Tibial nerve (tissue), 4 donors: ENCODE results near the gene DEPP1. TPM values are rescaled to one million over a fixed set of nuclear protein-coding genes. Genes with fewer than 3 reads are reported as not detected.

Experiments used
- DNase-seq, 2 donors: peaks; one replicate each; pipeline ENCODE4 v3.0.0-alpha.2; 2019; ENCODE audit warnings: low spot score in 2 of 2
- H3K27ac ChIP-seq, 4 donors: fragments of 200-600 bp; sonication (generic) in 3 of 4; one replicate each; pipeline ENCODE4 v1.5.1; 2017 to 2019; ENCODE audit warnings: mild to moderate bottlenecking in 1 of 4
- H3K27me3 ChIP-seq, 2 donors: fragments of 200-600 bp; sonication (generic) in 1 of 2; one replicate each; pipeline versions ENCODE4 v1.5.1 to v1.6.0; 2017 to 2019
- H3K36me3 ChIP-seq, 3 donors: fragments of 200-600 bp; sonication (generic); one replicate each; pipeline ENCODE4 v1.5.1; 2018 to 2019
- H3K4me1 ChIP-seq, 4 donors: fragments of 200-600 bp; sonication (generic) in 3 of 4; one replicate each; pipeline ENCODE4 v1.5.1; 2017 to 2019
- H3K4me3 ChIP-seq, 4 donors: fragments of 200-600 bp; sonication (generic) in 3 of 4; one replicate each; pipeline ENCODE4 v1.5.1; 2017 to 2019; ENCODE audit warnings: mild to moderate bottlenecking in 1 of 4, moderate library complexity in 1 of 4
- H3K9me3 ChIP-seq, 4 donors: fragments of 200-600 bp; sonication (generic) in 3 of 4; one replicate each; pipeline ENCODE4 v1.5.1; 2017 to 2019
- EP300 ChIP-seq, 2 donors: sonication (generic); formaldehyde crosslinking; IDR thresholded peaks; one replicate each; pipeline ENCODE4 v1.6.1; 2017; ENCODE audit warnings: antibody characterized with exemption in 2 of 2, mild to moderate bottlenecking in 1 of 2
- POLR2A ChIP-seq, 2 donors: fragments of 450-650 bp; IDR thresholded peaks; one replicate each; pipeline ENCODE4 v1.6.1; 2017; ENCODE audit warnings: antibody characterized with exemption in 2 of 2, mild to moderate bottlenecking in 2 of 2, moderate library complexity in 2 of 2
- WGBS, 2 donors: methylation state at CpG; one replicate each; pipeline ENCODE4 v1.1.5; 2018; 5-methylcytosine and 5-hydroxymethylcytosine counted together
- total RNA-seq, 4 donors: library from RNA; depleted of rRNA; stranded (reverse); fragments of >200 nt; gene quantifications; one replicate each; pipeline ENCODE4 v1.1.0, GENCODE V29; 2016
- TF ChIP-seq, protein P1 (sequence below), 5 experiments: fragments of 200-600 bp in 3 of 5; fragments of 450-650 bp in 2 of 5; sonication (generic) in 3 of 5; IDR thresholded peaks; one replicate each; pipeline ENCODE4 v1.5.1; 2016 to 2019; ENCODE audit warnings: antibody characterized with exemption in 5 of 5, mild to moderate bottlenecking in 3 of 5, moderate library complexity in 2 of 5

Gene DEPP1
- total RNA-seq, 4 donors from 2014 or later = 530 to 1,439 (median 798) TPM

DNA sequence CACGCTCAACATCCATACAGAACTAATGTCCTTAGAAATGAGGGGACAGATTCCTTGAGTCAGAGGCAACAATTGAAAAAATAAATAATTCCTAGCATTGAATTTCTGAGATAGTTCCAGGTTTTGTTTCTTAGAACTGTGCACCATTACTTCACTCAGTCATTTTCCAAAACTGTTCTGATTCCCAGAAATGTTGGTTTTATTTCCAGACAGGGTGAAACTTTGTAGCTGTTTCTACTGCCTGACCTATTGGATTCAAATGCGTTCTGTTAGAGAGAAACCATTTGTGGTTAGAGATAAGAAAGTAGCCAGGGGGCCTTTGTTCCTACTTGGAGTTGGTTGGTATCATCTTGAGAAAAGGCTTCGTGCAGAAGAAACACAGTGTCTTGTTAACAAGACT lies 8.1 kb upstream of the DEPP1 start:
- Histone ChIP-seq H3K27me3 (no peaks in the 10 kb centered on the region), H3K36me3 (peaks cover 0 to 95% (median 8%) of the 10 kb centered on the region in 3 donors), H3K4me1 (peaks cover 0 to 77% (median 23%) of the 10 kb centered on the region in 4 donors), H3K27ac (peak overlapping the region; percentile 37 to 97 (median 78)), H3K4me3 (no peak overlapping the region), H3K9me3 (no peaks in the 10 kb centered on the region)
- TF ChIP-seq EP300 (IDR thresholded peaks at IDR 0.05) (peak; percentile 19 to 39), POLR2A (IDR thresholded peaks at IDR 0.05) (no peak)
- TF ChIP-seq, protein P1, sequence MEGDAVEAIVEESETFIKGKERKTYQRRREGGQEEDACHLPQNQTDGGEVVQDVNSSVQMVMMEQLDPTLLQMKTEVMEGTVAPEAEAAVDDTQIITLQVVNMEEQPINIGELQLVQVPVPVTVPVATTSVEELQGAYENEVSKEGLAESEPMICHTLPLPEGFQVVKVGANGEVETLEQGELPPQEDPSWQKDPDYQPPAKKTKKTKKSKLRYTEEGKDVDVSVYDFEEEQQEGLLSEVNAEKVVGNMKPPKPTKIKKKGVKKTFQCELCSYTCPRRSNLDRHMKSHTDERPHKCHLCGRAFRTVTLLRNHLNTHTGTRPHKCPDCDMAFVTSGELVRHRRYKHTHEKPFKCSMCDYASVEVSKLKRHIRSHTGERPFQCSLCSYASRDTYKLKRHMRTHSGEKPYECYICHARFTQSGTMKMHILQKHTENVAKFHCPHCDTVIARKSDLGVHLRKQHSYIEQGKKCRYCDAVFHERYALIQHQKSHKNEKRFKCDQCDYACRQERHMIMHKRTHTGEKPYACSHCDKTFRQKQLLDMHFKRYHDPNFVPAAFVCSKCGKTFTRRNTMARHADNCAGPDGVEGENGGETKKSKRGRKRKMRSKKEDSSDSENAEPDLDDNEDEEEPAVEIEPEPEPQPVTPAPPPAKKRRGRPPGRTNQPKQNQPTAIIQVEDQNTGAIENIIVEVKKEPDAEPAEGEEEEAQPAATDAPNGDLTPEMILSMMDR (IDR thresholded peaks at IDR 0.05) = no peak
- WGBS, 2 donors = 46 to 51% methylated on average over 3 of the region's 3 CpGs
- DNase-seq = no peak

DNA sequence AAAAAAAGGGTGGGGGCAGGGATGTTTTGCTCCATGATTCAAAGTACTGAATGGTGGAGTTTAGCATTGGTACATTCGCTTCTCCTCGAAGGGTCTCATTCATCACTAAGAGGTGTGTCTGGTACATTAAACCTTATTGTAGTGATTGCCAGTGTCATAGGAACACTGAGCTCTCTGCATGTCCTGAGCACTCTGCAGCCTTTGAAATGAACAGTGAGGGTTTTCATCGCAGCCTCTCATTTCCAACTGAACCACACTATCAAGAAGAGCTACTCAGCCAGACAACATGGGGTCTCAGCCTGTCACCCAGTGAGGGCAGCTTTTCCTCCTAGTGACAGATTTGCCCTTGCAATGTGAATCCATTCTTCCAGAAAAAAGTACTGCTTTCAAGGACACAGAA lies 7.6 kb upstream of the DEPP1 start:
- TF ChIP-seq, protein P1 (IDR thresholded peaks at IDR 0.05) = no peak
- TF ChIP-seq POLR2A (IDR thresholded peaks at IDR 0.05) (no peak), EP300 (IDR thresholded peaks at IDR 0.05) (no peak)
- Histone ChIP-seq H3K27ac (peak overlapping the region; percentile 37 to 97 (median 78)), H3K4me3 (no peak overlapping the region), H3K27me3 (no peaks in the 10 kb centered on the region), H3K4me1 (peaks cover 0 to 77% (median 25%) of the 10 kb centered on the region in 4 donors), H3K36me3 (peaks cover 0 to 90% (median 8%) of the 10 kb centered on the region in 3 donors), H3K9me3 (no peaks in the 10 kb centered on the region)
- no peak for DNase-seq
- 64 to 66% methylated on average over 3 of the region's 3 CpGs for WGBS, 2 donors

DNA sequence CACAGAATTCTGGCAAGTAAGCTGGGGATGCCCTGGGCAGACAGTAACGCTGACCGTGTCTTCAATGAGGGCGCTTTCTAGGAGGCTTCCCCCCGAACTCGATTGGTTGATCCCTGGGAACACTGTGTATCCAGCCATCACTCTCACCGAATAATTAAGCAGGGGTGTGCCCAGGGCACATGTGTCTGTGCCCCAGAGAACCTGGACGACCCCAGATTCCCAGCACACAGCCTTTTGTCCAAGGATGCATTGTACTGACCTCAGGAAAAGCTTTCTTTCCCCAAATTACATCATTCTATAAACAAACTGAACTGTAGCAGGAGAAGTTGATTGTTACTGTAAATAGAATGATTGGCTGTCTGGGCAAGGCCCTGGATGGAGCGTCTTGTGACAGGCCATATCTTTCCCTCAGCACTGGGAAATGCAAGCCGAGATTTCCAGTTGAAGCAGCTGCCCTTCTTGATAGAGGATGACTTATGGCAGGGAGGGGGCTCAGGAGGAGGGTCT lies 6.6 kb upstream of the DEPP1 start:
- WGBS, 2 donors = 47 to 69% methylated on average over 9 of the region's 9 CpGs
- Histone ChIP-seq H3K4me1 (peaks cover 0 to 77% (median 33%) of the 10 kb centered on the region in 4 donors), H3K27ac (peak overlapping the region; percentile 52 to 97 (median 78)), H3K9me3 (no peaks in the 10 kb centered on the region), H3K36me3 (peaks cover 0 to 81% (median 8%) of the 10 kb centered on the region in 3 donors), H3K4me3 (no peak overlapping the region), H3K27me3 (no peaks in the 10 kb centered on the region)
- TF ChIP-seq, protein P1 (IDR thresholded peaks at IDR 0.05) = no peak
- peak in 1 of 2 donors; percentile 53 for TF ChIP-seq EP300 (IDR thresholded peaks at IDR 0.05)
- no peak for DNase-seq

DNA sequence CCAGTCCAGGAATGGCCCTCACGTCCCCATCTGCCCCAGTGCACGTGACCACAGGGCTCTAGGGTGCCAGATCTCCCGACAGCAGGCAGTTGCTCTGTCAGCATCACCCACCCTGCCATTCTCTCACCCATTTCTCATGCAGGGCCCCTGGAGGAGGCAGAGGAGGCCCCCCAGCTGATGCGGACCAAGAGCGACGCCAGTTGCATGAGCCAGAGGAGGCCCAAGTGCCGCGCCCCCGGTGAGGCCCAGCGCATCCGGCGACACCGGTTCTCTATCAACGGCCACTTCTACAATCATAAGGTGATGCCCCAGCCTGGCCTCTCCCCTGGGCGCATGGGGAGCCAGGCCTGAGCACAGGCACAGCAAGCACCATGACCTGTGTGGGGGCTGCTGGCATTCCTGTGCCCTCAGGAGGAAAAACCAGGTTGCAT lies 6.1 kb upstream of the DEPP1 start:
- Histone ChIP-seq H3K27ac (peak overlapping the region in 3 of 4 donors; percentile 23 to 97 (median 95)), H3K4me1 (peaks cover 0 to 77% (median 38%) of the 10 kb centered on the region in 4 donors), H3K9me3 (no peaks in the 10 kb centered on the region), H3K27me3 (no peaks in the 10 kb centered on the region), H3K36me3 (peaks cover 0 to 78% (median 8%) of the 10 kb centered on the region in 3 donors), H3K4me3 (no peak overlapping the region)
- no peak for TF ChIP-seq POLR2A (IDR thresholded peaks at IDR 0.05)
- TF ChIP-seq EP300 (IDR thresholded peaks at IDR 0.05) = no peak
- TF ChIP-seq, protein P1 (IDR thresholded peaks at IDR 0.05) = no peak
- no peak for DNase-seq
- 92 to 95% methylated on average over 15 of the region's 15 CpGs for WGBS, 2 donors

DNA sequence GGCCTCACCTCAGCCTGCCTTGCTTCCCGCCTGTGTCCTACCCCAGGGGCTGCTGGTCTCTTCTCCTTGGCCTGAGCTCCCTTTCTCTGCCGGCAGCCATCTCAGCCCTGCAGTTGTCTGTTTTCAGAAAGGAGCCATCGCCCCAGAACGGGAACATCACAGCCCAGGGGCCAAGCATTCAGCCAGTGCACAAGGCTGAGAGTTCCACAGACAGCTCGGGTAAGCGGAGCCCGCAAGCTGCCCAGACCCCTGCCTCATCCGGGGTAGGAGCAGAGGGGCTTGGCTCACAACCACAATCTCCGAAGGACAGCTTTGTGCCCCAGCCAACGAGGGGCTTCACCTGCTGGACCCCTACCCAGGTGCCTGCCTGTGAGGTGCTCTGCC lies 5.3 kb upstream of the DEPP1 start:
- no peak for DNase-seq
- TF ChIP-seq, protein P1 (IDR thresholded peaks at IDR 0.05) = no peak
- no peak for TF ChIP-seq POLR2A (IDR thresholded peaks at IDR 0.05)
- TF ChIP-seq EP300 (IDR thresholded peaks at IDR 0.05) = no peak
- Histone ChIP-seq H3K27ac (peak overlapping the region in 3 of 4 donors; percentile 23 to 97 (median 95)), H3K27me3 (no peaks in the 10 kb centered on the region), H3K36me3 (peaks cover 0 to 70% (median 8%) of the 10 kb centered on the region in 3 donors), H3K4me3 (no peak overlapping the region), H3K4me1 (peaks cover 0 to 83% (median 46%) of the 10 kb centered on the region in 4 donors), H3K9me3 (no peaks in the 10 kb centered on the region)
- 84 to 93% methylated on average over 8 to 10 of the region's 10 CpGs for WGBS, 2 donors
